Subcutaneous adipose tissue (tissue), 4 donors: ENCODE results near the gene FAM219B. TPM values are rescaled to one million over a fixed set of nuclear protein-coding genes. Genes with fewer than 3 reads are reported as not detected.

Experiments used
- total RNA-seq, 4 donors: library from RNA; depleted of rRNA; stranded (reverse); fragments of >200 nt; gene quantifications; one replicate each; pipeline ENCODE4 v1.1.0, GENCODE V29; 2016
- TF ChIP-seq, protein P1 (sequence below): fragments of 450-650 bp; IDR thresholded peaks from one replicate; pipeline ENCODE4 v1.5.1; 2016; ENCODE audit warnings: low read depth, mild to moderate bottlenecking, control low read depth, antibody characterized with exemption, moderate library complexity

FAM219B gene
- total RNA-seq, 4 donors from 2014 or later, result 53.3 to 102 (median 65.2) TPM

DNA sequence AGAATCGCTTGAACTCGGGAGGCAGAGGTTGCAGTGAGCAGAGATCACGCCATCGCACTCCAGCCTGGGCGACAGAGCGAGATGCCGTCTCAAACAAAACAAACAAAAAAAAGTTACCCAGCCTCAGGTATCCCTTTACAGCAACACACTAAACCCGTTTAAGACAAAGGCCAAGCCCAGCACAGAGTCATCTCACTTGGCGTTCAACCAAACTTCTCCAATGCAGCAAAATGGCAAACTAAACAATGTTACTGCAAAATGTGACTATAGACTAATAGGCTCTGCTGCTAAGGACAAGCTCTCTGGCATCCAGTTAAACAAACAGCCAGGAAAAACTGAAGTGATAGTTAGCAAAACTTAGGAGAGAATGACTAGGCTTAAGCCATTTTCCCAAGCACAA lies 6.4 kb upstream of the FAM219B start:
- TF ChIP-seq, protein P1, sequence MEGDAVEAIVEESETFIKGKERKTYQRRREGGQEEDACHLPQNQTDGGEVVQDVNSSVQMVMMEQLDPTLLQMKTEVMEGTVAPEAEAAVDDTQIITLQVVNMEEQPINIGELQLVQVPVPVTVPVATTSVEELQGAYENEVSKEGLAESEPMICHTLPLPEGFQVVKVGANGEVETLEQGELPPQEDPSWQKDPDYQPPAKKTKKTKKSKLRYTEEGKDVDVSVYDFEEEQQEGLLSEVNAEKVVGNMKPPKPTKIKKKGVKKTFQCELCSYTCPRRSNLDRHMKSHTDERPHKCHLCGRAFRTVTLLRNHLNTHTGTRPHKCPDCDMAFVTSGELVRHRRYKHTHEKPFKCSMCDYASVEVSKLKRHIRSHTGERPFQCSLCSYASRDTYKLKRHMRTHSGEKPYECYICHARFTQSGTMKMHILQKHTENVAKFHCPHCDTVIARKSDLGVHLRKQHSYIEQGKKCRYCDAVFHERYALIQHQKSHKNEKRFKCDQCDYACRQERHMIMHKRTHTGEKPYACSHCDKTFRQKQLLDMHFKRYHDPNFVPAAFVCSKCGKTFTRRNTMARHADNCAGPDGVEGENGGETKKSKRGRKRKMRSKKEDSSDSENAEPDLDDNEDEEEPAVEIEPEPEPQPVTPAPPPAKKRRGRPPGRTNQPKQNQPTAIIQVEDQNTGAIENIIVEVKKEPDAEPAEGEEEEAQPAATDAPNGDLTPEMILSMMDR, result no peak

DNA sequence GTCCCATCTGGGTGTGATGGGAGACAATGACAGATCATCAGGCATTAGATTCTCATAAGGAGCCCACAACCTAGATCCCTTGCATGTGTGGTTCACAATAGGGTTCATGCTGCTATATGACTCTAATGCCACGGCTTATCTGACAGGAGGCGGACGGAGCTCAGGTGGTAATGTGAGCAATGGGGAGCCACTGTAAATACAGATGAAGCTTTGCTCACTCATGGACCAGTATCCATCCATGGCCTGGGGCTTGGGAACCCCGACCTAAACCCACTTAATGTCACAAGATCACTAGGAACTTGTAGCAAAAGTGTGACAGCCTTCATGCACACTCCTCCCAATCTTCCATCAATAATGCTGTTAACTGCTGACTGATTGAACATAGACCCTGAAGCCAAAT lies 2.0 kb upstream of the FAM219B start:
- TF ChIP-seq, protein P1, result no peak

DNA sequence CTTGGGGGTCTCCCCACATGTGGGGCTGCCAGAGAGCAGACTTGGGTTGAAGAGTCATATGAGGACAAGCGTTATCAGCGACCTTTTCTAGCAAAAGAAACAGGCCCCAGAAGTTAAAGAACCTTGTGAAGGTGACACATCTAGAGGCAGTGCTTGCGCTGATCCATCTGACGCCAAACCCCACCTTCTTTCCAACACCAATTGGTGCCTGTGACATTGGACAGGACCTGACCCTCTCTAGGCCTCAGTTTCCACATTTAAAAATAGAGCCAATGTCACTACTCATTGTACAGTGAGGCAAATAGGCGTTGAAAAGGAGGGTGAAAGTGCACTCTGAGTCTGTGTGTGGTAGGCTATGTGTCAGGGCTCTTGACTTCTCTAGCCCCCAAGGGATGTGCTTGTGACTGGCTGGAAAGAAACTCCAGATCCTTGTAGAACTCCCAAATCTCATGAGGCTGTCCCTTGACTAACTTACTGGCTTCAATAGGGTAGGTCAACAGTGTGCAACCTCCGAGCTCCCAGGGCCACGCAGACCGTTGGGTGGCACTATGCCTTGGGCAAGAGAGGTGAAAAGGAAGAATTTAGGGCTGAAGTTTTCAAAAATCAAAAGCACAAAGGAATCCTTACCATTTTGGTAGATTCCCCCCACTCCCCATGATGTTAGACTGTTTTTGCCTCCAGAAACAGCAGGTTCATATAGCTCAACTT lies 666 bp upstream of the FAM219B start:
- TF ChIP-seq, protein P1, result no peak

DNA sequence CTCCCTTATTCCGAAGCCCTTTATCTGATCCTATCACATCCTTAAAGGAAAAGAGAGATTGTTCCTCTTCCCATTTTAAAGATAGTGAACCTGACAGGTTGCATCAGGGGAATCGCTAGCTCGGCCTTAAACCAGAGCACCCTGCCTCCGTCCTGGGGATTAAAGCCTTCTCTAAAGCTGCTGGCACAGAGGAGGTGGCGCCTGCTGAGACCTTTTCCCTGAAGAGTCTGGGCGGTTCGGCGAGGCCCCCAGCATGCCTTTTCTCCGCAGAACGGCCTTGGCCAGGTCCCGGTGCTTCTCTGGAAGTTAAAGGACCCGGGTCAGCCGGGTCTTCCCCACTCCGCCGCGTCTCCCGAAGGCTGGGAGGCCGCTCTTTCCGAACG lies 593 bp downstream of the FAM219B start:
- TF ChIP-seq, protein P1, result no peak

DNA sequence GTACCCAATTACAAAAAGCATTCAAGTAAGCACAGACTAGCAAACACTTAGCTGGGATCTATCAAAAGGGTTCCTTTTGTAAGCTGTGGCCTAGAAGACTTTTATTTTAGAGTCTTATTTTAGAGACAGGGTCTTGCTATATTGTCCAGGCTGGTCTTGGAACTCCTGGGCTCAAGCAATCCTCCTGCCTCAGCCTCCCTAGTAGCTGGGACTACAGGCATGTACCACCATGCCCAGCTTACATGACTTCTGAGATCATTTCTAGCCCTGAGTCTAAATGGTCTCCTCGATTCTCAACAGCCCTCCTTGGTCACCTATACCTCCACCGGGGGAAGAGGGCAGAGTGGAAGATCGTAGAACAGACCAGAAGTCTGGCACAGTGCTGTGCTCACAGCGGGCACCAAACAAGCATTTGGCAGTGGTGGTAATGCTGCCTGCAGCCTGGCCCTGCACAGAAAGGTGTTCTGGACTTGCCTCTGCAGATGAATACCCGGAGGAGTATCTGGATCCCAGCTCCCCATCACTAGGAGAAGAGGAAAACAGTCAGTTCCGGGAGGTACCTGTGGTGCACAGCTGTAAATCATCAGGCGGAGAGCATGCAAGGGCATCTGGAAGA lies 2.4 kb downstream of the FAM219B start:
- TF ChIP-seq, protein P1, result no peak

DNA sequence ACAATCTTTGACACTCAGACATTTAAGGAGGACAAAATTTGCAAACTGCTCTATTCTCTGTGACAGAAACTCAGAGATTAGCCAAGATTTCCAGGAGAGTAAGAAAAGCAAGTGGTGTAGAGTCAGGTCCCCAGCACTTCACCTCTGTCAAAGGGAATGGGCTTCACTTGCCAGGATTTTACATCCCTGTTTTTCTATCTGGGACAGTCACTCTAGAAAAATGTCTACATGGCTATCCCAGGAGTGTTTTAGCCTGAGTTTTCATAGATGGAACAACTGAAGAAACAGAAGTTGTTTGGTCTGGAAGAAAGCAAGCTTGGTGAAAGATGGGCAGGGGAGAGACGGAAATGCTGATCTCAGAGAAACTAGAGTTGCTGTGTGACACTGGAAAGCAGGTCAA lies 3.0 kb downstream of the FAM219B start:
- TF ChIP-seq, protein P1, result no peak

DNA sequence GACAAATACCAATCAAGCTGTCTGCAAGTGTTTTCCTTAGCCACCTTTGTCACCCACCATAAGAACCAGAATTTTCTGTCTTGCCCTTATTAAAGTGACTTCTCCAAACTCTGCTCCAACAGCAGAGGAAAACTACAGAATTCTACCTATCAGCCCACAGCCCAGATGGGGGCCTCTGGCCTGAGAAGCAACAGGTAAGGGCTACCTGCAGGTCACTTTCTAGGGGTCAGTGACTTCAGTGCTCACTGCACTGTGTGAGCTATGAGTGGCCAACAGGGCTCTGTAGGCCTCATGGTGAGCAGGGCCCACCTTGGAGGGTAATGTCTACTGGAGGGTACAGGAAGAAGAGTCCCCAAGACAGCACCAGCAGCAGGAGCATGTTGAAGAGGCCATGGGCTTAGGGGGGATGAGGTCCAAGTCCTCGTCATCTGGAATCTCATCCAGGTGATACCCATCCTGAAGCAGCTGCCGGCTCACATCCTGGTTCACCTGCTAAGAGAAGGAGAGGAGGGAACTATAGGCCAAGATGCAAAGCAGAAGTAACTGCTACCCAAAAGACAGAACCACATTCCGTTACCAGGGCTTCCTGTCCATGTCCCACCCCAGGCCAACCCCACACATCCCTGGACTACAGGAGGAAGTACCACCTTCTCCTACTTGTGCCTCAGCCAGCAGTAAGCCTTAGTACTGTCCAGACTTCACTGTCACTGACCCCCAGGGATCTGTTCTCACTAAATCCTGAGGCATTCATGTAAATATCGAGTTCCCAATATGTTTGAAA lies 4.2 kb downstream of the FAM219B start:
- TF ChIP-seq, protein P1, result no peak
